Endothelial cell (in vitro differentiated cells): ENCODE results near the gene DHRSX. TPM values are rescaled to one million over a fixed set of nuclear protein-coding genes. Genes with fewer than 3 reads are reported as not detected.
"Not testable (repeated sequence)": the region's sequence is repeated elsewhere in the genome, so short reads cannot be mapped to it uniquely, and the experiment has no call there.

Experiments used
- DNase-seq: peaks from one replicate; pipeline ENCODE4 v3.0.0; 2021; ENCODE audit warnings: low spot score
- H3K27ac Mint-ChIP-seq: one replicate; pipeline ENCODE4 v1.8.0; 2021; ENCODE audit warnings: mixed read lengths, inconsistent platforms; ENCODE audit not compliant: unreplicated experiment
- H3K27me3 Mint-ChIP-seq: one replicate; pipeline ENCODE4 v1.8.0; 2021; ENCODE audit warnings: mild to moderate bottlenecking, moderate library complexity, mixed read lengths, inconsistent platforms; ENCODE audit not compliant: unreplicated experiment
- H3K36me3 Mint-ChIP-seq: one replicate; pipeline ENCODE4 v1.8.0; 2021; ENCODE audit warnings: mild to moderate bottlenecking, low read depth, mixed read lengths, inconsistent platforms; ENCODE audit not compliant: unreplicated experiment
- H3K4me1 Mint-ChIP-seq: one replicate; pipeline ENCODE4 v1.8.0; 2021; ENCODE audit warnings: mild to moderate bottlenecking, mixed read lengths, inconsistent platforms; ENCODE audit not compliant: unreplicated experiment
- H3K4me3 Mint-ChIP-seq: one replicate; pipeline ENCODE4 v1.8.0; 2021; ENCODE audit warnings: mild to moderate bottlenecking, mixed read lengths, inconsistent platforms; ENCODE audit not compliant: unreplicated experiment
- H3K9me3 Mint-ChIP-seq: one replicate; pipeline ENCODE4 v1.8.0; 2021; ENCODE audit warnings: mixed read lengths, inconsistent platforms; ENCODE audit not compliant: unreplicated experiment
- total RNA-seq: library from RNA; stranded (reverse); fragmentation: NEBNext Ultra II Directional; extraction: Animal tissue kit (Norgen Biotek cat#: 25700); gene quantifications from one replicate; pipeline ENCODE4 v1.2.1, GENCODE V29; 2021; ENCODE audit not compliant: unreplicated experiment
- TF ChIP-seq, protein P1 (sequence below): fragments of 200-600 bp; sonication (generic); IDR thresholded peaks from one replicate; pipeline ENCODE4 v1.5.0; 2021; ENCODE audit warnings: antibody characterized with exemption; ENCODE audit not compliant: unreplicated experiment

DHRSX gene
- total RNA-seq, 1 donor from 2014 or later, result 22.2 TPM

DNA sequence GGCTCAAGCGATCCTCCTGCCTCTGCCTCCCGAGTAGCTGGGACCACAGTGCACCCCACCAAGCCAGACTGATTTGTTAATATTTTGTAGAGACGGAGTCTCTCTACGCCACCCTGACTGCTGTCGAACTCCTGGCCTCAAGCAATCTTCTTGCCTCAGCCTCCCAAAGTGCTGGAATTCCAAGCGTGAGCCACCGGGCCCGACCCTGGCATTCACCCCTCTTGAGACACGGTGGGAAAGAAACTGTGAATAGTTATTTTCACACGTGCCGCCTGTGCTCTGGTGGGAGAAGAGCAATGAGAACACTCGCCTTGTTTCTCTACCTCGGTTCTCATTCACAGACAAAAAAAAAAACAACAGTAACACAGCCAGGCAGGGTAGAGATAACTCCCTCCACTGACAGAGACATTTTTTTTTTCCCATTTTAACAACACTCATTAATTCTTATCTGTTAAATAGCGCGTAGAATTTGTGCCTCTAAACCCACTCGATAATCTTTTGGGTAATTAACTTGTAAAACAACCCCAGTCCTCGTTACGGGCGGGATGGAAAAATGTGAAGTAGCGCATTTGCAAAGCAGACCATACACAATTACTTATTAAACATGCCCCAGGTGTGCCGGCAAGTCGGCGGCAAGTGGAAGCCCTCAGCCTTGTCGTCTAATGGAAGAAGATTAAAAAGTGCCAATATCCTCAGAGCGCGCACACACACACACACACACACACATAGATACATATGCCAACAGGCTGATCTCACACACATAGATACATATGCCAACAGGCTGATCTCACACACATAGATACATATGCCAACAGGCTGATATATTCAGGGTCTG is 103.3 kb downstream of the DHRSX start:
- no peak for DNase-seq
- Mint-ChIP-seq H3K4me3 (no peak overlapping the region), H3K36me3 (peaks cover 10% of the 10 kb centered on the region), H3K4me1 (no peaks in the 10 kb centered on the region), H3K27me3 (peaks cover 7% of the 10 kb centered on the region), H3K9me3 (no peaks in the 10 kb centered on the region), H3K27ac (no peak overlapping the region)
- TF ChIP-seq, protein P1, sequence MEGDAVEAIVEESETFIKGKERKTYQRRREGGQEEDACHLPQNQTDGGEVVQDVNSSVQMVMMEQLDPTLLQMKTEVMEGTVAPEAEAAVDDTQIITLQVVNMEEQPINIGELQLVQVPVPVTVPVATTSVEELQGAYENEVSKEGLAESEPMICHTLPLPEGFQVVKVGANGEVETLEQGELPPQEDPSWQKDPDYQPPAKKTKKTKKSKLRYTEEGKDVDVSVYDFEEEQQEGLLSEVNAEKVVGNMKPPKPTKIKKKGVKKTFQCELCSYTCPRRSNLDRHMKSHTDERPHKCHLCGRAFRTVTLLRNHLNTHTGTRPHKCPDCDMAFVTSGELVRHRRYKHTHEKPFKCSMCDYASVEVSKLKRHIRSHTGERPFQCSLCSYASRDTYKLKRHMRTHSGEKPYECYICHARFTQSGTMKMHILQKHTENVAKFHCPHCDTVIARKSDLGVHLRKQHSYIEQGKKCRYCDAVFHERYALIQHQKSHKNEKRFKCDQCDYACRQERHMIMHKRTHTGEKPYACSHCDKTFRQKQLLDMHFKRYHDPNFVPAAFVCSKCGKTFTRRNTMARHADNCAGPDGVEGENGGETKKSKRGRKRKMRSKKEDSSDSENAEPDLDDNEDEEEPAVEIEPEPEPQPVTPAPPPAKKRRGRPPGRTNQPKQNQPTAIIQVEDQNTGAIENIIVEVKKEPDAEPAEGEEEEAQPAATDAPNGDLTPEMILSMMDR, result no peak

DNA sequence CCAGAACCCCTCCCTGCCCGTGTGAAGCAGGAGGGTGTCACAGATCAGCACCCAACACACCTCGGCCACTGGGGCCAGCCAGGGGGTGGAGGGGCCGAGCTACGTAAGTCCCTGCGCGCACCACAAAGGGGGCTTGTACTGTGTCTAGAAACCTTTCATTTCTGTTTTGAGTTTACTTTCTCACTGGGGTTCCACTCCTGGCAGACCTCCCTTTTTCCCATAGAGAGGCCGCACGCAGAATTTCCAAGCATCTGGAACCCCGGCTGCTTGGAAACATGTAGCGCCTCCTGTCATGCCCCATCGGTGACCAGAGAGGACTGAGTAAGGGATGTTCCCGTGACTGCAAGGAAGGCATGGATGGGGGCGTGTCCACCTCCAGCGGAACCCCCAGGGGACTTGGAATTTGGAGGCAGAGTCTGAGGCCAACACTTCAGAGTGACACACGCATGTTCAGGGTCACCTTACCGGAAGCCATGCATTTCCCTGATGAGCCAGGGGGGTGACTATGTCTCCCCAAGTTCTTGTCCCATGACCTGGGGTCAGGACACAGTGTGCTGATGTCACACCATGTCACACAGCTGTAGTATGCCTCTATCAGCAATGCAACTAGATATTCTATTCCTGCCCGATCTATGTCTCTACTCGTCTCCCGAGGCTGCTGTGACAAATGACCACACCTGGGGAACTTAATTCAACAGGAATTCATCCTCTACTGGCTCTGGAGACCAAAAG is 105.3 kb downstream of the DHRSX start:
- no peak overlapping the region for H3K27ac Mint-ChIP-seq
- no peaks in the 10 kb centered on the region for H3K4me1 Mint-ChIP-seq
- no peak overlapping the region for H3K4me3 Mint-ChIP-seq
- peaks cover 20% of the 10 kb centered on the region for H3K36me3 Mint-ChIP-seq
- TF ChIP-seq, protein P1, result no peak
- H3K9me3 Mint-ChIP-seq, result no peaks in the 10 kb centered on the region
- no peak for DNase-seq
- peaks cover 5% of the 10 kb centered on the region for H3K27me3 Mint-ChIP-seq

DNA sequence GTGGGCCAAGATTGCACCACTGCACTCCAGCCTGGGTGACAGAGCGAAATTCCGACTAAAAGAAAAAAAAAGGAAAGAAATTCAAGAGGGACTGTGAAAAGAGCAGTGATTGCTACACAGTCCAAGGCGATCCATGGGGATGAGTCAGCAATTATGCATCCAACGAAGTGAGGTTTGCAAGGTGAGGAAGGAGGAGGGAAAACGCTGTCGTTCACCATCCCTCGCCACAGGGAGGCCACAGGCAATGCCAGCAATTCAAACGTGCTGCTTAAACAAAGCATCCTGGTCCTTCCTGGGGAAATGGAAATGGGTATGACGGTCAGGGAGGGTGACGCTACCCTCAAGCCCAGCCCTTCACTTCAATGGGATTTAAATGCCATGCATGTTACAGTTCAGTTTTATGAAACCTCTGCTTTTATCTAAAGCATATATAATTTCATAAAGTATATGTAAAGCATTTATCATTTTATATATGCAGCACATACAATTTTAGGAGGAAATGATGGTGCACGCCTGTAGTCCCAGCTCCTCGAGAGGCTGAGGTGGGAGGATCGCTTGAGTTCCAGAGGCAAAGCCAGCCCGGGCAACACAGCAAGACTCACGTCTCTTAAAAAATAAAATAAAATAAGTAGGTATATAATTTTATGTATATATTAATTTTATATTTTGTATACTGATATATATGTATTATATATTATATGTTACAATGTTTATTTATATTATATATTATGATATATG is 108.7 kb downstream of the DHRSX start:
- DNase-seq, result no peak
- Mint-ChIP-seq H3K4me1 (no peaks in the 10 kb centered on the region), H3K27ac (no peak overlapping the region), H3K4me3 (no peak overlapping the region), H3K36me3 (peaks cover 33% of the 10 kb centered on the region), H3K9me3 (no peaks in the 10 kb centered on the region), H3K27me3 (peaks cover 6% of the 10 kb centered on the region)
- TF ChIP-seq, protein P1, result no peak

DNA sequence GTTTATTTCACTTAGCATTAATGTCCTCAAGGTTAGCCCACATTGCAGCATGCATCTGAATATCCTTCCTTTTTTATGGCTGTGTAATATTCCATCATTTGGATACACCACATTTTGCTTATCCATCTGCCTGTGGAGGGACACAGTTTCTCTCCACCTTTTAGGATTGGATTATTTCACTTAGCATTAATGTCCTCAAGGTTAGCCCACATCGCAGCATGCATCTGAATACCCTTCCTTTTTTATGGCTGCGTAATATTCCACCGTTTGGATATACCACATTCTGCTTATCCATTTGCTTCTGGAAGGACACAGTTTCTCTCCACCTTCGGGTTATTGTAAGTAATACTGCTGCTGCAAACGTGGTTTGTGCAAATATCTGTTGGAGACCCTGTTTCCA is 110.0 kb downstream of the DHRSX start:
- Mint-ChIP-seq H3K4me1 (no peaks in the 10 kb centered on the region), H3K9me3 (no peaks in the 10 kb centered on the region), H3K4me3 (no peak overlapping the region), H3K36me3 (peaks cover 33% of the 10 kb centered on the region), H3K27ac (no peak overlapping the region), H3K27me3 (peaks cover 6% of the 10 kb centered on the region)
- DNase-seq, result no peak
- TF ChIP-seq, protein P1, result no peak

DNA sequence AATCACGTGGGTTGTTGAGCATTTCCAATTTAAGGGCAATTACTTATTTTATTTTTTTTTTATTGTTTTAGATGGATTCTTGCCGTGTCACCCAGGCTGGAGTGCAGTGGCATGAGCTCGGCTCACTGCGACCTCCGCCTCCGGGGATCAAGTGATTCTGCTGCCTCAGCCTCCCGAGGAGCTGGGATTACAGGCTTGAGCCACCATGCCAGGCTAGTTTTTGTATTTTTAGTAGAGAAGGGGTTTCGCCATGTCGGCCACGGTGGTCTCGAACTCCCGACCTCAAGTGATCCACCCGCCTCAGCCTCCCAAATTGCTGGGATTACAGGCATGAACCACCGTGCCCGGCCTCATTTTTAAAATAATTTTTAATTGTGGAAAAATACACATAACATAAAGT is 111.0 kb downstream of the DHRSX start:
- H3K27ac Mint-ChIP-seq, DNase-seq, H3K4me1 Mint-ChIP-seq, H3K27me3 Mint-ChIP-seq, H3K9me3 Mint-ChIP-seq, H3K4me3 Mint-ChIP-seq: not testable (repeated sequence)
- peaks cover 33% of the 10 kb centered on the region for H3K36me3 Mint-ChIP-seq
